ENCODE measurements around the gene KCNMA1. TPM values are rescaled to one million over a fixed set of nuclear protein-coding genes. Genes with fewer than 3 reads are reported as not detected.

Gene KCNMA1
- total RNA-seq, 2 donors from 2014 or later, result 168 to 188 TPM

DNA sequence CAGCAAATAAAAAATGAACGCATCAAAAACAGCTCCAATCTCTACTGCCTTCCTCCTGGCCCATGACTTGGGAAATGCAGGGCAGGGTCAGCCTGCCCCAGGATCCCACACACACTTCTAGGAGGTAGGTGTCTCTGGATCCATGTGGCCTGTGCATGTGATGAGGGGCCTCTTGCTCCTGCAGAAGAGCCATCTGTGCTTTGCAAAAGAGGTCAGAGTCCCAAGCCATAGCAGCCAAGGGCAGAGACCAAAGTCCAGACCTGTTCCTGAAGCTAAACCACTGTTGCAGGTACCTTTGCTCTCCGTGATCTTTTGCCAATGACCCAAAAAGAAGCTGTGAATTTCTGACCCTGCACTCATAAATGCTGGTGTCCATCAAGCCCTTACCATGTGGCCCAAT is 57.1 kb downstream of the KCNMA1 start:
- TF ChIP-seq, protein P1, sequence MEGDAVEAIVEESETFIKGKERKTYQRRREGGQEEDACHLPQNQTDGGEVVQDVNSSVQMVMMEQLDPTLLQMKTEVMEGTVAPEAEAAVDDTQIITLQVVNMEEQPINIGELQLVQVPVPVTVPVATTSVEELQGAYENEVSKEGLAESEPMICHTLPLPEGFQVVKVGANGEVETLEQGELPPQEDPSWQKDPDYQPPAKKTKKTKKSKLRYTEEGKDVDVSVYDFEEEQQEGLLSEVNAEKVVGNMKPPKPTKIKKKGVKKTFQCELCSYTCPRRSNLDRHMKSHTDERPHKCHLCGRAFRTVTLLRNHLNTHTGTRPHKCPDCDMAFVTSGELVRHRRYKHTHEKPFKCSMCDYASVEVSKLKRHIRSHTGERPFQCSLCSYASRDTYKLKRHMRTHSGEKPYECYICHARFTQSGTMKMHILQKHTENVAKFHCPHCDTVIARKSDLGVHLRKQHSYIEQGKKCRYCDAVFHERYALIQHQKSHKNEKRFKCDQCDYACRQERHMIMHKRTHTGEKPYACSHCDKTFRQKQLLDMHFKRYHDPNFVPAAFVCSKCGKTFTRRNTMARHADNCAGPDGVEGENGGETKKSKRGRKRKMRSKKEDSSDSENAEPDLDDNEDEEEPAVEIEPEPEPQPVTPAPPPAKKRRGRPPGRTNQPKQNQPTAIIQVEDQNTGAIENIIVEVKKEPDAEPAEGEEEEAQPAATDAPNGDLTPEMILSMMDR (IDR thresholded peaks at IDR 0.05), result no peak
- Histone ChIP-seq H3K9me3 (no peaks in the 10 kb centered on the region), H3K4me3 (no peak overlapping the region), H3K36me3 (no peaks in the 10 kb centered on the region), H3K27me3 (replicated peaks; ENCODE audit: insufficient read depth) (no peaks in the 10 kb centered on the region), H3K27ac (no peak overlapping the region), H3K4me1 (ENCODE audit: control insufficient read depth in 1 of 2, low read depth in 2 of 2) (peaks cover 9 to 66% of the 10 kb centered on the region in 2 donors)
- ATAC-seq (ENCODE audit: insufficient number of reproducible peaks, low FRiP score, low read depth), result no peak
- no peak for DNase-seq (ENCODE audit: low spot score)

DNA sequence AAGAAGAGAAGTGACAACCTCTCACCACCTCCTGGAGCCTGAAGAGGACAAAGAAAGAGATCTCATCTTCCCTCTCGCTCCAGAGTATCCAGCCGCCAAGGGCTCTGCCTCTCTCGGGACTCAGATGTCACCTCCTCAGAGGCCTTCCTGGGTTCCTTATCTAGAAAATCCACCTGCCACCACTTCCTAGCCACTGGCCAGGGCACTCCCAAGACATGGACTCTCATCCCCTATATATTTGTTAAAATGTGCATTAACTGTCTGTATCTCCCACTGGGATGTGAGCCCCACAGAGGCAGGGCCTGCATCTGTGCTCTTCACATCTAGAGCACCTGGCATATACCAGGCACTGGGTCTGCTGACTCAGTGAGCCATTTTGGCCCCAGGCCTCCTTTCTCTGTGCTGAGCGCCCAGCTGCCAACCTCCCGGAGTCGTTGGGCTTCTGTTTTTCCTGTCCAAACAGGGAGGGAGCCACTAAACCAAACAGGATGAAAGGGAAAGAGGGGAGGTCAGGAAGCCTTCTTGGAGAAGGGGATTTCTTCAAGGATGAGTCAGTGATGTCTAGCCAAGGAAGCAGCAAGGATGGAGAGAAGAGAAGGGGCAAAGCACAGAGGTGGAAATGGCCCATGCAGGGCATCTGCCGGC is 58.9 kb downstream of the KCNMA1 start:
- ATAC-seq (ENCODE audit: insufficient number of reproducible peaks, low FRiP score, low read depth) (no peak), DNase-seq (ENCODE audit: low spot score) (no peak)
- Histone ChIP-seq H3K36me3 (no peaks in the 10 kb centered on the region), H3K4me3 (no peak overlapping the region), H3K4me1 (ENCODE audit: control insufficient read depth in 1 of 2, low read depth in 2 of 2) (peaks cover 8 to 61% of the 10 kb centered on the region in 2 donors), H3K9me3 (no peaks in the 10 kb centered on the region), H3K27me3 (replicated peaks; ENCODE audit: insufficient read depth) (no peaks in the 10 kb centered on the region), H3K27ac (peak overlapping the region; percentile 25 to 41)
- TF ChIP-seq, protein P1 (IDR thresholded peaks at IDR 0.05), result no peak

DNA sequence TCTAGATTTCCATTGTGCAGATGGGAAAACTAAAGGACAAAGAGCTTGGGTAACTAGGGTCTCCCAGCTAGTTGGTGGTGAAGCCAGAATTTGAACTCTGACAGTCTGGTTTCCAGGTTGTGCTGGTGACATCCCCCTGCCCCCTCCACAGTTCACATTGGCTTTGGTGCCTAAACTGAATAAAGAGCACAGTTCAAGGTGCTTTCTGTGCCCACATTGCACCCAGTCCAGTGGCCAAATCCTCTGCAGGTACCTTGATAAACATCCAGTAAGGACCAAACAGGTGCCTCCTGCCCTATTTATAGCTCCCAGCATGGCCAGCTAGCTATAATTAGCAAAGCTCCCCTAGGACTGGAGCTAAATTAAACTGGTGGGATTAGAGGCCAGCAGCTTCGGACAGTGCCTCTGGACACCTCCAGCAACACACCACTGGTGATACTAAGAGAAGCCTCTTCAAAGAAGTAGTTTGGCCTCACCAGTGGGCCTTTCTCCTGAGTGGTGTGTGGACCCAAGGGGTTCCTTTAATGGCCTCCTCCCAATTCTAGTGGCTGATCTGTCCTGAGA is 59.9 kb downstream of the KCNMA1 start:
- H3K36me3 ChIP-seq, result no peaks in the 10 kb centered on the region
- ATAC-seq (ENCODE audit: insufficient number of reproducible peaks, low FRiP score, low read depth), result no peak
- TF ChIP-seq, protein P1 (IDR thresholded peaks at IDR 0.05), result no peak
- H3K27me3 ChIP-seq (replicated peaks; ENCODE audit: insufficient read depth), result no peaks in the 10 kb centered on the region
- H3K9me3 ChIP-seq, result no peaks in the 10 kb centered on the region
- peak overlapping the region in 1 of 2 donors; percentile 25 for H3K27ac ChIP-seq
- H3K4me3 ChIP-seq, result no peak overlapping the region
- H3K4me1 ChIP-seq (ENCODE audit: control insufficient read depth in 1 of 2, low read depth in 2 of 2), result peaks cover 5 to 52% of the 10 kb centered on the region in 2 donors
- DNase-seq (ENCODE audit: low spot score), result no peak

DNA sequence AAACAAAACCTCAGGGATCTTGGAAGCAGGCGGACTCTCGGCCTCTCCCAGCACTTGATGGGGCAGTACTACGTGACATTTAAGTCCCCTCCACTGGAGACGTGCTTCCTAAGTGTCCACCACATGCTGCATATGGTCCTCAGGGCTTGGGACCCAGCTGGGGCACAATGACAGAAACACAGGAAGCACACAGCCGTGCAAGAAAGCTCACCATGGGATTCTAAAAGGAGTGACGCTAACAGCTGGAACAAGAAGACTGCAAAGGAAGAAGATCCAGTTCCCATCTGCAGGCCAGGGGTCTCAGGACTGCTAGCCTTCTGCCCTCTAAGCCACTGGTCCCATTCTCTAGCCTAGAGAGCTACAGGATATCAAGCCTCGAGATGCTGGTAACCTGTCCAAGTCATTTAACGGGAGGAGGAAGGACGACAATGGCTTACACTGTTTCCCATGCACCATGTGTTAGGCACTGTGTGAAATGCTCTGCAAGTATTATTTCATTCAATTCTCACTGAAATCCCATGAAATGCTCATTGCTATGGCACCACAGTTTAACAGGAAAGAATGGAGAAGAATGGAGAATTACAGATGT is 61.1 kb downstream of the KCNMA1 start:
- Histone ChIP-seq H3K4me3 (no peak overlapping the region), H3K27ac (peak overlapping the region in 1 of 2 donors; percentile 0), H3K36me3 (no peaks in the 10 kb centered on the region), H3K4me1 (ENCODE audit: control insufficient read depth in 1 of 2, low read depth in 2 of 2) (peaks cover 6 to 51% of the 10 kb centered on the region in 2 donors), H3K27me3 (replicated peaks; ENCODE audit: insufficient read depth) (no peaks in the 10 kb centered on the region), H3K9me3 (no peaks in the 10 kb centered on the region)
- DNase-seq (ENCODE audit: low spot score) (no peak), ATAC-seq (ENCODE audit: insufficient number of reproducible peaks, low FRiP score, low read depth) (no peak)
- TF ChIP-seq, protein P1 (IDR thresholded peaks at IDR 0.05), result no peak

DNA sequence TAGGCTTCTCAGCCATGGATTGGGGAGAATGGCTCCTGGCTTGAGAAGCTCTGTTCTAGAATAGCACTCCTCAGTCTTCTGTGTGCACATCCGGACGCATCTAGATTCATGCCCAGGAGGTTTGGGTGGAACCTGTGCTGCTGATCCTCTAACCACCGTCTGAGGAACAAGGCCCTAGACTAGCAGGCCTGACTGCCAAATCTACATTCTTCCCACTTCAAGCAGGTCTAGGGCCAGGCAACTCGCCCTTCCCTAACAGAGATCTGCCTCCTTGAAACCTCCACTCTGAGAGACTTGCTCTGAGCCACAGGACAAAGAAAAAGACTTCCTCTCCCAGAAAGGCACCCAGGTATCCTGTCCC is 61.6 kb downstream of the KCNMA1 start:
- Histone ChIP-seq H3K27me3 (replicated peaks; ENCODE audit: insufficient read depth) (no peaks in the 10 kb centered on the region), H3K27ac (peak overlapping the region in 1 of 2 donors; percentile 0), H3K4me1 (ENCODE audit: control insufficient read depth in 1 of 2, low read depth in 2 of 2) (peaks cover 11 to 57% of the 10 kb centered on the region in 2 donors), H3K4me3 (no peak overlapping the region), H3K36me3 (no peaks in the 10 kb centered on the region), H3K9me3 (no peaks in the 10 kb centered on the region)
- TF ChIP-seq, protein P1 (IDR thresholded peaks at IDR 0.05), result no peak
- DNase-seq (ENCODE audit: low spot score) (no peak), ATAC-seq (ENCODE audit: insufficient number of reproducible peaks, low FRiP score, low read depth) (no peak)
